ELF-1 (cell line): ENCODE data around the gene SYNPO2.

Experiments
- DNase-seq: peaks from one replicate; pipeline ENCODE4 v3.0.0-alpha.2; 2016; ENCODE audit warnings: low read depth, low spot score

Gene SYNPO2

DNA sequence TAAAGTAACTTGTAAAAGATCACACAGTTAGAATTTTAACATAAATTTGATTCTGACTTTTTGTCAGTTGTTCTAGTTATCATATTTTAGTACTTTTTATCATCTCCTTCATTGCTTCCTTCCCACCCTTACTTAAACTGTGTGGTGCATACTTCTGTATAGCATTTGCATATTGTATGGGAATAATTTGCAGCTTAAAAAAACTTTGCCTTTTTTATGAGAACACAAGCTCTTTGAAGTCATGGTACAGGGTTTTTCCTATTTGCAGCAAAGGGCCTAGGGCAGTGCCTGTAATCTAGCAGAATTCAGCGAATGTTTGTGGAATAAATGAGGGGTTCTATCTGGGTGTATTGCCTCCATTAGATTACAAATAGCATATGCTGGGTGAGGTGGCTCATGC, 41.6 kb downstream of the SYNPO2 start:
- no peak for DNase-seq

DNA sequence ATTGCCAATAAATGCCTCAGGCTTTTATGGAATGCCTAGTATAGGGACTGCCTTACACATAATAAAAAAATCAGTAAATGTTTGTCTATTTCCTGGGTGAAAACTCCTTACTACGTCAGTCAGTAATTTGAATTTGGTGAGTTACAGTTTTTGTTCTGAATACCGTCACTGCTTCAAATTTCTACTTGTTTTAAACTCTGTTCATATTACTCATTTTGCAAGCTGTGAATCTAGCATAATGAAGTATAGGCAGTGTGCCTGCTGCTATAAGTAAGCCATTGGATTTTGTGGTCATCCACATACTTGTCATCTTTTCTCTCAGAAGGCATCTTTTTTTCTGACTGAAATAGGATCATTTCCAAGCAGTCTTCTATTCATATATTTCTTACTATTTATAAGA, 43.1 kb downstream of the SYNPO2 start:
- DNase-seq: no peak

DNA sequence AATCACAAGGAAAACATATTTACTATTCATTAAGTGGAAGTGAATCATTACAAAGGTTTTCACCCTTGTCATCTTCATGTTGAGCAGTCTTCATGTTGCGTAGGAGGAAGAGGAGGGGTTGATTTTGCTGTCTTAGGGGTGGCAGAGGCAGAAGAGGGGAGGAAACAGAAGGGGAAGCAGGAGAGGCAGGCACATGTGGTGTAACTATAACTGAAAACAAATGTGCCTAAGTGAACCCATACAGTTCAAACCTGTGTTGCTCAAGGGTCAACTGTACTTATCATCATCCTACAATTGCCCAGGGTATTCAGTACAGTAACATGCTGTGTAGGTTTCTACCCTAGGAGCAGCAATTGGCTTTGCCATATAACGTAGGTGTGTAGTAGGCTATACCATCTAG, 47.2 kb downstream of the SYNPO2 start:
- DNase-seq: no peak

- no peak for DNase-seq
Observed at GRCh38 chr4:118936406-118936805, 47.8 kb downstream of the SYNPO2 start.

- no peak for DNase-seq
Observed at GRCh38 chr4:118939169-118939783, 50.6 kb downstream of the SYNPO2 start.

GRCh38 chr4:118941149-118941548, 52.5 kb downstream of the SYNPO2 start:
- no peak for DNase-seq

DNA sequence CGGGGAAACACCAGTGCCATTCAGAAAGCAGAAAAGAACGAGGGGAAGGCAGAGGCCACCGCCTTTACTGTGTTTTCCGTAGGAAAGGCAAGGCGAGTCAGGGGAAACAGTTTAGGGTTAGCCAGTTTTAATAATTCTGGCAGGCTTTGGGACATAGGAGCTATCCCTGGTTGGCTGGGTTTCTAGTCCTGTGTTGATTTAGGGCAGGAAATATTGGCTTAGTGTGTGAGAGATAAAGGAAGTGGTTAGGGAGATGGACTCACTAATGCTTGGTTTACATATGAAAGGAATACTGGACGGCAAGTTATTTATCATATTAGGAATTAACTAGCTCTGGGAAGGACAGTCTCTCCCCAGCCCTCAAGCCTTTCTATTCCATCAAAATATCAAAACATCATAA, 53.1 kb downstream of the SYNPO2 start:
- DNase-seq: no peak

DNA sequence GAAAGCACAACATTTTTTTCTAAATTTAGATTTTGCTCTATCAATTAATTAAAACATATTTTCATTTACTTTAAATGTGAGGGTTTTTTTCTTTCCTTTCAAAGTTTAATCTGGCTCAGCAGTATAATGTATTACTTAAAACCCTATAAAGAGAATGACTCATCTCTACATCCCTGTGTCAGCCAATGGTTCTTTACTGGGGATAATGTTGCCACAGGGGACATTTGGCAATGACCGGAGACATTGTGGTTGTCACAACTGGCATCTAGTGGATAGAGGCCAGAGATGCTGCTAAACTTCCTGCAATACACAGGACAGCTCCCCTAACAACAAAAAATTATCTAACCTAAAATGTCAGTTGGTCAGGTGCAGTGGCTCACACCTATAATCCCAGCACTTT, 53.8 kb downstream of the SYNPO2 start:
- DNase-seq: no peak

GRCh38 chr4:118947095-118947494, 58.4 kb downstream of the SYNPO2 start:
- DNase-seq: no peak

DNA sequence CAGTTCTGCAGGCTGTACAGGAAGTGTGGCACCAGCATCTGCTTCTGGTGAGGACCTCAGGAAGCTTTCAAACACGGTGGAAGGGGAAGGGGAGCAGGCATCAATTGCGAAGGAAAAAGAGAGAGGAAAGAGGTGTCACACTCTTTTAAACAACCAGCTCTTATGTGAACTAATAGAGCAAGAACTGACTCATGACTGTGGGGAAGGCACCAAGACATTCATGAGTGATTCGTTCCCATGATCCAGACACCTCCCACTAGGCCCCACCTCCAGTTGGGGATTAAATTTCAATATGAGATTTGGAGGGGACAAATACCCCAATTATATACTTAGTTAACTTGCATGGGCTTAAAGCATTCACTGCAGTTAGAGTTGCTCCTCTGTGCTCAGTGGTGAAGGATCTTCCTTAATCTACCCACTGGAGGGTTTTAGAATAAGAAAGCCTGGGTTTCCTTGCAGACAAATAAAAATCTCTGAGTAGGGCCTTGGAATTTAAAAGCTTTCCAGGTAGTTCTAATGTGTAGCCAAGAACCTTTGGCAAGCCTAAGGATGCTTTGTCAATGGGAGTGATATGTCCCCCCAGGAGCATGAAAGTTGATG, 60.0 kb downstream of the SYNPO2 start:
- no peak for DNase-seq

DNA sequence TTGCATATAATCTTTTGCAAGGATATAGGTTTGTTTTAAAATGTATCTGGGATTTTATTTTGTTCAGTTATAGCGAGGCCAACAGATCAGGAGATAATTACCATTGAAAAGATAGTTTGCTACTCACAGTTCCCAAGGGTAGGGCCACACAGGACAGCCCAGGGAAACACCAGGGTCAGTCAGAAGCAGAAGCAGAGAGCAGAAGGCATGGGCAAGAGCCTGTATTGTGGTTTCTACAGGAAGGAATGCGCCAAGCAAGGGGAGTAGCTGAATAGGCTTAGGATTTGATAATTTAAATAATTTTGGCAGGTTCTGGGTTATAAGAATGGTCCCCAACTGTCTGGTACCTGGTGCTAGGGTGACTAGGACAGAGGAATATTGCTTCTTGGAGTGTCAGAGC, 61.6 kb downstream of the SYNPO2 start:
- DNase-seq: no peak

DNA sequence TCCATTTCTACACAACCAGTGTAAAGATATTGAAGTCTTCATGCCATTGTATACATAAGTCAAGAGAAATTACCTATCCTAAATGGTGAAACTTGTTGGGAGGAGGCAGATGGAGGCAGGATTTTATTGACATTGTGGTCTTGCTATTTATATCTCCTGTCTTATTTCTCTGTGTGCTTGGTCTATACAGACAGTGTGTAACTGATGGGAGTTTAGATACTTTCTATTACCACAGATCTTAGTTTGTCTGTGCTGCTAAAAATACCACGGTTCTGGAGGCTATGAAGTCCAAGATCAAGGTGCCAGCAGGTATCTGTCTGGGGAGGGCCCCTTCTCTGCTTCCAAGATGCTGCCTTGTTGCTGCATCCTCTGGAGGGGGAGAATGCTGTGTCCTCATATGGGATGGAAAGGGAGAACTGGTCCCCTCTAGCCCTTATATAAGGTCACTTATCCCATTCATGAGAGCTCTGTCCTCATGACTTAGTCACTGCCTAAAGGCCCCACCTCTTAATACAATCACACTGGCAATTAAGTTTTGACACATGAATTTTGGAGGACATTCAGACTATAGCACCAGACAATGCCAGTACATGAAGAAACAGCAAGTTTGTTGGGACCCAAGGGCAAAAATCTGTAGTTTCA, 62.4 kb downstream of the SYNPO2 start:
- DNase-seq: no peak

GRCh38 chr4:118953276-118953675, 64.6 kb downstream of the SYNPO2 start:
- DNase-seq: no peak

DNA sequence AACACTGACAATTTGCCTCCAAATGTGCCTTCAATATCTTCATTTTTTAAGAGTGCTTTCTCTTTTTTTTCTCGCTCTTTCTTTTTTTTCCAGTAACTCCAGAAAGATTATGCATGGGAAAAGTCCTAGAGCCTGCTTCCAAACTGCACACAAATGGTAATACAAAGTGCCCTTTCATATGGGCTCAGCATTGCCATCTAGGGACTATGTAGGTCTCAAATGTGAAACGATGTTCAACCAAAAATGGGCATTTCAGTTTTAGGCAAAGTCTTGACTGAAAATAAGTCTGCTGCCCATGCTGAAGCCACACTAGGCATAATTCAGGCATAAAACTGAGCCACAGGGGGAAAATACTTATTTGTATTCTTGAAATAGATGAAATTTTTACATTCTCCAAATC, 65.6 kb downstream of the SYNPO2 start:
- DNase-seq: no peak

GRCh38 chr4:118955515-118955914, 66.9 kb downstream of the SYNPO2 start:
- no peak for DNase-seq

DNA sequence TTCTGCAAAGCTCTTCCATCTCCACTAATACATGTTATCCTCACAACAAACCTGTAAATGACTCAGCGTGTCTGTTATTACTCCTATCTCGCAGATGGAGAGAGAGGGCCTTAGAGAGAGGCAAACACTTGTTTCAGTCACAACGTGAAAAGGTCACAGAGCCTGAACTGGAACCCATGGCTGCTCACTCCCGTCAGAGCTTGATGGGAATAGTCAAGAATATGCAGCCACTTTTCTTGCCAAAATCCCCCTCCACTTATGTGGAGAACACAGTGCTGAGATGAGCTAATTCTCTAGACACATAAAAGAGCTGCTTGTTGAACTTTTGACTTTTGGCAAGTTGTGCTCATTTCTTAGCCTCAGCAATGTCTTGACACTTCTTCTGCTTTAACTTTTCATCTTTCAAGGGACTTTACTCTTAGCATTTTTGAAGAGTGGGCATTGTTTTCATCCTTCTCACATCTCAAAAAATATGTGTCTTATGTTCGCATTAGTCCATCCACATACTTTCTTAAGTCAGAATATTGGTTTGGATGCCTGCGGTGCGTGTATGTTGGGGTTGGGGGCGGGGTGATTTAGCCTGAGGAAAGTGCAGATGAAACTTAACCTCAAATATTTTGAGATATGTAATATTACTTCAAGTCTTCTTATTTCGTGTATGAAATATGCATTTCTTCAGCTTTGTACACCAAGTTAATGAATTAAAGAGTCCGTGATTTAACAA, 69.2 kb downstream of the SYNPO2 start:
- no peak for DNase-seq

GRCh38 chr4:118962540-118962939, 73.9 kb downstream of the SYNPO2 start:
- DNase-seq: no peak

GRCh38 chr4:118964891-118965411, 76.3 kb downstream of the SYNPO2 start:
- no peak for DNase-seq

- no peak for DNase-seq
Observed at GRCh38 chr4:118967393-118967792, 78.7 kb downstream of the SYNPO2 start.

DNA sequence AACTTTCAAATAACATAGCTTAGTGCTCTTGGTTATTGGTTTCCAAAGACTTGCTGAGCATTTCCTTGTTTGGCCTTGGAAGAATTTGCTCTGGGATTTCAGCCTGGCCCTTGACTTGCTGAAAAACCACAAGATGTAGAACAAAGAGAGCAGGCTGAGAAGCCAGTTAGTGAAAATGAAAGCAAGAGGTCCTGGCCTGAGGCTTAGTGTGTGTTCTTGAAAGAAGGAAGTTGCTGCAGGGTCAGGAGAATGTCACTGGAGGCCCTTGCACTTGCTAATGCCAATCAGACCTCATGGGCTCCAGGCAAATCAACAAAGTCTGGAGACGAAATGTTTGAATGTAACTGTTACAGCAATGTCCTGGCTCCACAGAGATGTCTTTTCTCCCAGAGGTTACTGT, 79.4 kb downstream of the SYNPO2 start:
- peak; percentile 93 for DNase-seq

- DNase-seq: no peak
Observed at GRCh38 chr4:118968813-118969212, 80.2 kb downstream of the SYNPO2 start.

- peak; percentile 10 for DNase-seq
Observed at GRCh38 chr4:118969359-118969758, 80.7 kb downstream of the SYNPO2 start.
